GM18505 (cell line): Measurements from ENCODE around the gene MYBPHL.
A peak's percentile ranks its signal among the peaks of the same experiment; 100 is the strongest.
"Not testable (repeated sequence)": the region's sequence is repeated elsewhere in the genome, so short reads cannot be mapped to it uniquely, and the experiment has no call there.

ENCODE experiments used
- ATAC-seq: cut with Tn5 transposase; IDR thresholded peaks from one replicate; pipeline ENCODE4 v1.9.1; 2021; ENCODE audit not compliant: unreplicated experiment
- POLR2A ChIP-seq: IDR thresholded peaks from 4 replicates; pipeline ENCODE4 v1.6.1; 2011; ENCODE audit warnings: borderline replicate concordance; ENCODE audit not compliant: insufficient read depth, insufficient read length; ENCODE audit errors: extremely low read depth

MYBPHL gene

DNA sequence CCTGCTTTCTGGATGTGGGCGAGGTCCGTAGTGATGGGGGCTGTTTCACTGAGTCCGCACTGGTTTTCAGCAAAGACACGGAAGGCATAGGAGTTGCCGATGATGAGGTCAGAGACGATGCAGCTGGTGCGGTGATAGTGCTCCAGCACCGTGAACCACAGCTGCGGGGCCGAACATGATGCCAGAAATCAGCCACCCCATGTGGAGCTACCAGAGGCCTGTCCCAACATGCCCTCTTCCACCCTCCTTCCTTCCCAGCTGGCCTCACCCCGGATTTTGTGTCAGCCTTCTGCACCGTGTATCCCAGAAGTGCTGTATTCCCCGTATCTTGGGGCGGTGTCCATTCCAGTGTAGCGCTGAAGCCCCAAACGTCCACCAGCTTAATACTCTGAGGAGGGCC lies 10.0 kb downstream of the MYBPHL start:
- no peak for TF ChIP-seq POLR2A
- no peak for ATAC-seq

DNA sequence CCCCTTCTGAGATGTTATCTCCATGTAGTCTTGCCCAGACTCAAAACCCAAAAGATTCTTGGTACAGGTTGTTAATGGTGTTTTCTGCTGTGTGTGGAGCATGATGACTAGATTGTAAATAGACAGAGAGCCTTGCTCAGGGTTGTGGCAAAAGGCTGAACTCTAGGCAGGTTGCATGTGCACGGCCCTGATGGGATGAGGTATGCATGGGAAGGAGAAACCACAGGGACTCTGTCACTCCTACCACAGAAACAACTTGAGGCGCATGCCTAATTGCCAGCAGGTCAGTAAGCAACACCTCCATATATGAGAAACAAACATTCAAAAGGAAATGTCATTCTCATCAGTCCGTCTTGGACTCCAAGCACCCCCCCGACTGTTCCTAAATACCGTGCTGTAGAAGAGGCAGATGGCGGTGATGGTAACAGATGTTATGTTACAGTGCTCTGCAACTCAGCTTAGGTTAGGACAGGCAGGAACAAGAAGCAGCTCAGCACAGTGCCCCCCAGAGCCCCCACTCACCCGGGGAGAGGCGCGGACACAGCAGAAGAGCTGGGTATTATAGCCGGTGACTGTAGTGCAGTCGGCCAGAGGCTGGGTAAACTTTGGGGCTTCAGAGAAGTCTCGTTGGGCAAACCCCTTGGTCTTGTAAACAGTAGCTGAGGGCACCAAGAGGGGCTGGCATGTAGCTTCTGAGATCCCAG lies 10.9 kb downstream of the MYBPHL start:
- no peak for TF ChIP-seq POLR2A
- ATAC-seq, result no peak

DNA sequence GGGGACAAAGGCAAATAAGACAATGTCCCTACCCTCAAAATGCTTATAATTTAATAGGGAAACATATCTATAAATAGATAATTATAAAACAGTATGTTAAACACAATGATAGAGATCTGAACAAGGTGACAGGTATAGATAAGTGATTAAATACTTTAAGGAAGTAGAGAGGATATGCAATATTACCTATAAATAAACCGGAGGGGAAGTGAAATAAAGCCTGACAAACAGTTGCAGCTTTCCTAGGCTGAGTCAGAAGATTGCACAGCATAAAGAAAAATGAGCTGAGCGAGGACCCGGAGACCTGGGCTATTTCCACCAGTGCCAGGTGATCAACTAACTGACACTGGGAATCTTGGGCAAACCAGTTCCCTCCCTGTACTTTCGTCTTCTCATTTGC lies 12.3 kb downstream of the MYBPHL start:
- TF ChIP-seq POLR2A, result no peak
- no peak for ATAC-seq

DNA sequence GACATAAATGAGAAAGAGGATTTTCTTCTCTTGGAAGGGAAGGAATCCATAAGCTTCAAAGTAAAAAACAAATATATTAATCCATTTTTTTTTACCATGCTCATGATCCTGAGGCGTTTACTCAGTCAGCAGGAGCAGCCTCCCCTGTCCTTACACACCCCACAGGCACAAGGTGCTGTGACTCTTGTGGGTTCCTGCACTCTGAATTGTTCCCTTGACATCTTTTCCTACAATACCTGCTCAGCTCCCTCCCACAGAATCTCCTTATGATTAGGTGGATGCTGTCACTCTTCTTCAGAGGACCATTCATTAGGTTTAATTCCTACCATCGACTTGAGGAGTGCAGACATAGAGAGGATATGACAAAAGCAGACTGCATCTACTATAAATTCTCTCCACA lies 13.8 kb downstream of the MYBPHL start:
- no peak for TF ChIP-seq POLR2A
- ATAC-seq, result no peak

DNA sequence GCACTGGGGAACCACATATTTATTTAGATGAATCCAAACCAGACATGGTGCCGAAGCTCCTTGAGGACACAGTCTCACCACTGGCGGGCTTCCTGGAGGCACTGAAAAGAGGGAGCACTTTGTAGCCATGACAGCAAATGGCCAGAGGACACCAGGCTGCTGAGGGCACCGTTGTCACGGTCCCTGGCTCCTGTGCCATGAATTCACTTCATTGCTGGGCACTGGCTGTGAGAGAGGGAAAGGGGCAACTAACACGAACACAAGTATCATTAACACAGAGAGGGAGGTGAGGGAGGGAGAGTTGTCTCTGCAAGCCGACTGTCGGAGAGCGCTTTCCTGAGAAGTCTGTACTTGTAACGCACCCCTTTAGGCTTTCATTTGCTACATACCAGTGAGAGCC lies 14.4 kb downstream of the MYBPHL start:
- TF ChIP-seq POLR2A, result no peak
- no peak for ATAC-seq

DNA sequence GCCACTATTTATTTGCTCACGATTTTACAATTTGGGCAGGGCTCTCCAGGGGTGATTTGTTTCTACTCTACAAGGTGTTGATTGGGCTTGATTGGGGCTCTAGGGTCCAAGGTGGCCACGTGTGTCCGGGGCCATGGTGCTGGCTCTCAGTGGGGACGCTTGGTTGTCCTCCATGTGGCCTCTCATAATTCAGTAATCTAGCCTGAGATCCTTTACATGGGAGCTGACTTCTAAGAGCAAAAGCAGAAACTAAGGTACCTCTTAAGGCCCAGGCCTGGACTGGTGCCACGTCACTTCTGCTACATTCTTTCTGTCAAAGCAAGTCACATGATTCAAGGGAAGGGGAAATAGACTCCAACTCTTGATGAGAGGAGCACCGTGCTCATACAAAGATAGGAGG lies 15.8 kb downstream of the MYBPHL start:
- TF ChIP-seq POLR2A, result no peak
- no peak for ATAC-seq

DNA sequence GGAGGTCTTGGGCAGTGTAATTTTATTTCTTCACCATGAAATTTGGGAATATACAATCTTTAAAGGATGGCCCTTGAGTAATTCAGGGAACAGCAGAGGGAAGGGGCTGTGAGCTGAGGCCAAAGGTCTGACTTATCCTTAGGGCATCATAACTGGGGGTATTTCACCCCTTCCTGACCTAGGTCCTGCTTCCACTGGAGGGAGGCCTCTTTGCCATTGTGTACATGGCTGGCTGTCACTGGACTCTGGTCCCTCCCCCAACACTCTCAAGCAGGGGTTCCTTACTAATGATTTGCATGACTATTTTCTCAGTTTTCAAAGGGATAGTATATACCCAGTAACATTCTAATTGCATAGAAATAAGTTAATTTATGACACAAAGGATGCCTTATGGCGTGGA lies 16.7 kb downstream of the MYBPHL start:
- TF ChIP-seq POLR2A, result no peak
- no peak for ATAC-seq

DNA sequence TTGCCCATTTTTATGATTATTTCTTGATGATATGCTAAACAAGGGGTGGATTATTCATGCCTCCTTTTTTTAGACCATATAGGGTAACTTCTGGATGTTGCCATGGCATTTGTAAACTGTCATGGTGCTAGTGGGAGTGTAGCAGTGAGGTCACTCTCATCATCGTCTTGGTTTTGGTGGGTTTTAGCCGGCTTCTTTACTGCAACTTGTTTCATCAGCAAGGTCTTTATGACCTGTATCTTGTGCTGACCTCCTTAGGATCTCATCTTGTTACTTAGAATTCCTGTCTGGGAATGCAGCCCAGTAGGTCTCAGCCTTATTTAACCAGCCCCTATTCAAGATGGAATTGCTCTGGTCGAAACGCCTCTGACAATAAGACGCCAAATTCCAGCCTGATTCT lies 20.0 kb downstream of the MYBPHL start:
- ATAC-seq, result not testable (repeated sequence)

DNA sequence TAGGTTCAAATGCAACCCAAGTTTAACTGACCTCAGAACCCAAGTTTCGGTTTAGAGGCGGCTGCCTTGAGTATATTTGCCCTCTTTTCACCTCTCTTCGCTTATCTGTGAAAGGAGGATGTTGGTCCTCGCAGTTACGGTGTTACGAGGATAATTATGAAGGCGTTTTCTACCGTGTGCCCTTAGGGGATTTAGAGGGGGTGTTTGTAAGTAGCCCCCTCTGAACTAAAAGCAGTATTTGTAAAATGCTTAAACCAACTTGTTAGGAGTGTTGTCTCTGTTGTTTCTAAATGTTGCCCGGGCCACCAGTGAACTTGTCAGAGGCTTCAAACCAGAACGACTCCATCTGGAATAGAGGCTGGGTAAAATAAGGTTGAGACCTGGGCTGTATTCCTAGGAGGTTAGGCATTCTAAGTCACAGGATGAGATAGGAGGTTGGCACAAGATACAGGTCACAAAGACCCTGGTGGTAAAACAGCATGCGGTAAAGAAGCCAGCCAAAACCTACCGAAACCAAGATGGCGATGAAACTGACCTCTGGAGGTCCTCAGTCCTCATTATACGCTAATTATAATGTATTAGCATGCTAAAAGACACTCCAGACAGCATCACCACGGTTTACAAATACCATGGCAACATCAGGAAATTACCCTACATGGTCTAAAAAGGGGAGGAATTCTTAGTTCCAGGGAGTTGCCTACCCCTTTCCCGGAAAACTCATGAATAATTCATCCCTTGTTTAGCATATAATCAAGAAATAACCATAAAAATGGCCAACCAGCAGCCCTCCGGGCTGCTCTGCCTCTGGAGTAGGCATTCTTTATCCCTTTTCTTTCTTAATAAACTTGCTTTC lies 22.8 kb downstream of the MYBPHL start:
- peak; percentile 20 for ATAC-seq
- TF ChIP-seq POLR2A, result no peak

DNA sequence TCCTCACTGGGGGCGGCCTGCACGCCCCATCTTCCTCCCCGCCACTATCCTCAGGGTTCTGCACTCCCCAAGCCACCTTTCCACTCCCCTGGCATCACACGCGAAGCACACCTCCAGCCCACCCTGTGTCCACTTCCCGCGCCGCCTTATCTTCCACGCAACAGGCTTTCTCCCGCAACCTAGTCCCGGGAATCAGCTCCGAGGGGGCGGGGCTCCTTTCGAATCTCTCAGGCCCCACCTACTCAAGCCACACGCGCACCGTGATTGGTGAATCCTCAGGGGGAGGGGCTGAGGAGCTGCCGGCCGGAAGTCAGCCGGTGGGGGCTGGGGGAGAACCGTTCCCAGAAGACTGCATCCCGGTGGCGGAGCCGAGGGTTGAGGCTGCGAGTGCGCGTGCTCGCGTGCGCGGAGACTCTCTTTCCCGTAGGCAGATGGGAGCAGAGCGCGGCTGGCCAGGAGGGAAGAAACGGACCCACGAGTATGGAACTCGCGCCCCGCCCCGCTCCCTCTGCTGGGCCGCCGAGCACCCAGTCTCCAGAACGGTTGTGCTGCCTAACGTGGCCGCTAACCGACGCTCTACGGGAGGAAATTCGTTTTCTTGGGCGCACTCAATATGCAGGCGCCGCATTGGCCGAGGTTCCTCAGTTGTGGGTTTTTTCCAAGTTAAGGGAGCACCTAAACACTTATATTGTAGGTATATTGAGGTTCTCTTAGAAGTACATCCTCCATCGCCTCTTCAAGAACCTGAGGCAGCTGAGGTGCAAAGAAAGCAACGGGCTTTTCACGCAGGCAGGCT lies 23.7 kb downstream of the MYBPHL start, which contains the start of gene PSRC1:
Gene PSRC1 (minus strand): TSS at position 194 of the 796 bp plus-strand sequence.
- peak; percentile 96 for ATAC-seq
- TF ChIP-seq POLR2A, result peak; percentile 74

DNA sequence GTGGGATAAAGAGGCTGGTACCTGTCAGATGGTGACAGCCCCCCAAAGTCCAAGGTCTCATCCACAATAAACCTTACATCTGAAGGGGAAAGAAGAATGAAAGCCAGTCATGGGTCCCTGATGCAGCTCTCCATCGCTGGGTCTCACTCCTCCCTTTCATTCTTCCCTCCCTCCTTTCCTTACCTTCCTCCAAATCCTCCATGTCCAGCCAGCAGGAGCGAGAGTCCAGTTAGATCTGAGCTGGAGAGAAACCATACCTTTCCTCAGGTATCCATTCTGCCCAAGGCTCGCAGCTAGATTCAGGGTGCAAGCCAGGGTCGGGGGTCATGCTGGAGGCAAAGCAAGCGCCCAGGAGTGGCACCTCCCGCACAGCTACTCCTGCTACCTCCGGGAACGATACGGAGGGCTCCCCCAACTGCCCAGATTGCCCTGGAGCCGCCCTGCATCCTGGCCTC lies 24.3 kb downstream of the MYBPHL start:
- no peak for TF ChIP-seq POLR2A
- ATAC-seq, result no peak

DNA sequence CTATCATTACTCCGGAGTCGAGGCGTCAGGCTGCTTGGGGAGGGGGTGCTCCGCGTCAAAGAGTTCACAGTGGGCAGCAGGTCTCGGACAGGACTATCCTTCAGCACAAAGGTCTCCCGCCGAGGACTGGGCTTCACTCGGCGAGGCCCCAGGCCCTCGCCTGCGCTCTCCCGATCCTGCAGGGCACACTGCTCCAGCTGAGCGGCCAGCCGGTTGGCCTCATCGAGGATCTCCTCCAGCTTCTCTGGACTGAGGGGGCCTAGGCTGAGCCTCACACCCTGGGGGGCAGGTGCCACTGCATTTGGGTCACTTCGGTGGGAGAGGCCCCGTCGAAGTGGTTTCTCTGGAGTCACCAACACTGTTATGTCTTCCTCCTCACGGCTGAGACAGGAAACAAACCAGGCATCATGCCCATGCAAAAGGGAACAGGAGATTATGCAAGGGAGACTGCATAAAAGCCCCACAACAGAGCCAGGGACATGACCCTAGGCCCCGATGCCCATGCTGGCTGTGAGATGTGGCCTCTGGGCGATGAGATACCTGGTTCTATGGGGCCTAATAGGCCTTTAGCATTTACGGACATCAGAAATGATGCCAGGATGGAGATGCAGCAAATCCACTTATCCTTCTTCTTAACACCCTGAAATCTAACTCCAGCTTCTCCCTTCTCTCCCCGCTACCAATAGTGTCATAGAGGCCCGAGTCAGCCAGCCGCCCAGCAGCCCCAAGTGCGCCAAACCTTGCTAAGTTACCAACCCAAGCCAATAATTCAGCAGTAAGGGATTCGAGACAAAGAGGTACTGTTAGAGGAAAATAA lies 24.9 kb downstream of the MYBPHL start:
- ATAC-seq, result no peak
- TF ChIP-seq POLR2A, result no peak

DNA sequence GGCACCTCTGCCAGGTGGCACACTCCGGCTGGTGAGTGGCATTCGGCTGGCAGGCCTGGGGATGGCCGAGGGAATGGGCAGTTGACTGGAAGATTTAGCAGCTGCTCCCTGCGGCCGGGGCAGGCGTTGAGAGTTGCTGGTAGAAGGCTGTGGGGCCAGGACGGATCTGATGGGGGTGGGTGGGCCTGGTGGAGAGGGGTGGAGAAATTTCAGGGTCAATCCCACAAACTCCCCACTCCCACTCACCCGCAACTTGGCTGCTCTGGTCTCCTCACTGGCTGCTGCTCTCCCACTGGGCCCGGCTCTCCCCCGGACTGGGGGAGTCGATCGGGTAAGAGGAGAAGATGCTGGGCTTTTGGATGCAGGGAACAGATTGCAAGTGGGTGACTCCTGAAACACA lies 25.9 kb downstream of the MYBPHL start:
- ATAC-seq, result no peak
- no peak for TF ChIP-seq POLR2A
